H1 (cell line): ENCODE data around the gene TMEM156. TPM values are rescaled to one million over a fixed set of nuclear protein-coding genes. Genes with fewer than 3 reads are reported as not detected.

ENCODE experiments used
- CHD1 ChIP-seq: IDR thresholded peaks from 2 replicates; pipeline ENCODE4 v1.6.1; 2012; ENCODE audit warnings: low read depth, low read length, improper control_type of control experiment
- PHF8 ChIP-seq: fragments of 200-600 bp; sonication (generic); conservative IDR thresholded peaks from 2 replicates; pipeline ENCODE4 v1.7.1; 2012; ENCODE audit warnings: low read depth, mild to moderate bottlenecking, inconsistent platforms, low read length, moderate library complexity
- POLR2AphosphoS5 ChIP-seq: IDR thresholded peaks from 2 replicates; pipeline ENCODE4 v1.6.1; 2011; ENCODE audit warnings: low read depth, low read length
- polyA plus RNA-seq, 7 experiments: library from polyadenylated mRNA; depleted of rRNA in 3 of 7; stranded (reverse) in 5 of 7; unstranded in 2 of 7; fragments of >200 nt in 5 of 7; fragments of 200-250 nt in 2 of 7; gene quantifications; 1 replicate in 5 of 7; 2 replicates in 1 of 7; 4 replicates in 1 of 7; pipeline versions ENCODE4 v1.2.1 to v1.2.3, GENCODE V29; 2011 to 2013; ENCODE audit warnings: missing spikeins in 2 of 7, mixed read lengths in 2 of 7
- total RNA-seq: library from RNA; stranded (reverse); fragmentation: NEBNext Ultra II Directional; extraction: Animal tissue kit (Norgen Biotek cat#: 25700); gene quantifications from 2 replicates; pipeline ENCODE4 v1.2.1, GENCODE V29; 2021
- TF ChIP-seq, protein P1 (sequence below): IDR thresholded peaks from 2 replicates; pipeline ENCODE4 v1.6.1; 2012; ENCODE audit warnings: inconsistent platforms

TMEM156 gene
- total and polyA plus RNA-seq, 2 of the 8 experiments (the other 6 are each of a cell fraction or from before 2014, with no cell fraction given) = not detected

DNA sequence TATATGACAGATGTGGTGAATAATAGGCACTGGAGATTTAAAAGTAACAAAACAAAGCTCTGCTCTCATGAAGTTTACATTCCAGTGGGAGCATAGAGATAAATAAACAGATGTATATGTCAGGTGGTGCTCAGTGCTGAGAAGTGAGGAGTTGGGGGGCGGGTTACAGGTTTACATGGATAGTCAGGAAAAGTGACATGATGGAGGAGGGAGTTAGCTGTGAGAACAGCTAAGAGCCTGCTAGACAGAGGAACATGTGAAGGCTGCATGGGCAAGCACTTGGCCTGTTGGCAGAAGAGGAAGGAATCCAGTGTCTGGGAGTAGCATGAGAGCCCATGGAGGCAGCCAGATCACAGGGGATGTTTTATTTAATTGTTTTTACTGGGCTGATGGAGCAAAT, 10.2 kb upstream of the TMEM156 start (continued):
- no peak for TF ChIP-seq POLR2AphosphoS5
- TF ChIP-seq, protein P1, sequence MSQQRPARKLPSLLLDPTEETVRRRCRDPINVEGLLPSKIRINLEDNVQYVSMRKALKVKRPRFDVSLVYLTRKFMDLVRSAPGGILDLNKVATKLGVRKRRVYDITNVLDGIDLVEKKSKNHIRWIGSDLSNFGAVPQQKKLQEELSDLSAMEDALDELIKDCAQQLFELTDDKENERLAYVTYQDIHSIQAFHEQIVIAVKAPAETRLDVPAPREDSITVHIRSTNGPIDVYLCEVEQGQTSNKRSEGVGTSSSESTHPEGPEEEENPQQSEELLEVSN = no peak
- no peak for TF ChIP-seq PHF8
- TF ChIP-seq CHD1 = no peak
